NCI-H526 (cell line): ENCODE results near the gene WEE2.
A peak's percentile ranks its signal among the peaks of the same experiment; 100 is the strongest.

Experiments
- DNase-seq, 2 experiments: peaks; one replicate each; lab custom pipeline; 2025; lab: John Stamatoyannopoulos, UW

The WEE2 gene

GRCh38 chr7:141691540-141691939 lies 16.6 kb upstream of the WEE2 start:
- no peak for DNase-seq

GRCh38 chr7:141691961-141692360 lies 16.2 kb upstream of the WEE2 start:
- no peak for DNase-seq

- DNase-seq: no peak
These were observed 15.1 kb upstream of the WEE2 start for GRCh38 chr7:141693082-141693481.

GRCh38 chr7:141695803-141696289 lies 12.3 kb upstream of the WEE2 start:
- peak in 1 of 2 experiments; percentile 68 for DNase-seq

- DNase-seq: no peak
These were observed 11.8 kb upstream of the WEE2 start for GRCh38 chr7:141696348-141696747.

- peak; percentile 66 to 79 for DNase-seq
These were observed 10.8 kb upstream of the WEE2 start for GRCh38 chr7:141697211-141697871.

GRCh38 chr7:141698247-141699015 lies 9.7 kb upstream of the WEE2 start:
- peak in 1 of 2 experiments; percentile 6 for DNase-seq

GRCh38 chr7:141699860-141700259 lies 8.3 kb upstream of the WEE2 start:
- no peak for DNase-seq

GRCh38 chr7:141700296-141700847 lies 7.8 kb upstream of the WEE2 start:
- DNase-seq: no peak

- peak; percentile 31 to 49 for DNase-seq
These were observed 7.2 kb upstream of the WEE2 start for GRCh38 chr7:141700848-141701371.

GRCh38 chr7:141701489-141702046 lies 6.6 kb upstream of the WEE2 start:
- peak; percentile 53 to 83 for DNase-seq

- peak; percentile 41 to 92 for DNase-seq
These were observed 6.0 kb upstream of the WEE2 start, which contains the start of gene DENND11 for GRCh38 chr7:141702047-141702567. DENND11 (minus strand) TSS chr7:141702166; CDS start chr7:141702153, 13 bp downstream.

GRCh38 chr7:141702892-141703291 lies 5.3 kb upstream of the WEE2 start:
- peak in 1 of 2 experiments; percentile 33 for DNase-seq

GRCh38 chr7:141704112-141704511 lies 4.0 kb upstream of the WEE2 start:
- peak in 1 of 2 experiments; percentile 16 for DNase-seq

- DNase-seq: no peak
These were observed 3.4 kb upstream of the WEE2 start for GRCh38 chr7:141704741-141705140.

- DNase-seq: no peak
These were observed 1.7 kb upstream of the WEE2 start for GRCh38 chr7:141706239-141707064.

GRCh38 chr7:141709318-141709717 lies 1.2 kb downstream of the WEE2 start:
- DNase-seq: no peak

GRCh38 chr7:141709749-141710148 lies 1.6 kb downstream of the WEE2 start:
- DNase-seq: no peak

- DNase-seq: no peak
These were observed 2.1 kb downstream of the WEE2 start for GRCh38 chr7:141710301-141710700.

GRCh38 chr7:141712603-141713255 lies 4.6 kb downstream of the WEE2 start:
- no peak for DNase-seq

GRCh38 chr7:141713890-141714289 lies 5.7 kb downstream of the WEE2 start:
- no peak for DNase-seq
